ENCODE results near the gene POLG. TPM values are rescaled to one million over a fixed set of nuclear protein-coding genes. Genes with fewer than 3 reads are reported as not detected.
A peak's percentile ranks its signal among the peaks of the same experiment; 100 is the strongest.

POLG gene
- total RNA-seq, 1 experiment from 2014 or later, result 60.3 TPM

DNA sequence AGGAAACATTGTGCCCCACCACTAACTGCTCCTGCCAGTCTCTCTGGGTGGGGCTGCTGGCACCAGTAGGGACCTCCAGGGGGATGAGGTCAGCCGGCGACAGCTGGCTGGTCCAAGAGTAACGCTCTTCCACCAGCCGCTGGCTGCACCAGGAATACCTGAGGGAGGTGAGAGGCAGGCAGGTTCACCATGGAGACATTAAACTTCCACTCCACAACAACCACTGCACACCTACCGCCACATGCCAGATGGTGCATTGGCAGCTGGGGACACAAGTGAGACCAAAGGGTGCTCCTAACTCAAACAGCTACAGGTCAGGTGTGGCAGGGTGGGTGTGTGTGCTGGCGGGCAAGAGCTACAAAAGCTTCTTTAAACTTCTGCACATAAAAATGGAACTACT lies 4.5 kb downstream of the POLG start:
- Histone ChIP-seq H3K23me2 (ENCODE audit: insufficient read length, low read depth, low read length, poor library complexity, severe bottlenecking) (peaks cover 5% of the 10 kb centered on the region), H2BK20ac (ENCODE audit: low read depth, low read length, poor library complexity, severe bottlenecking) (no peak overlapping the region), H4K5ac (ENCODE audit: insufficient read length, low read depth, low read length) (no peak overlapping the region), H3K9me3 (ENCODE audit: control insufficient read depth, low read depth, low read length) (no peaks in the 10 kb centered on the region), H2AFZ (ENCODE audit: low read length) (no peak overlapping the region), H2BK5ac (ENCODE audit: insufficient read length, low read length) (no peak overlapping the region), H3K27ac (ENCODE audit: insufficient read length, low read depth, low read length) (no peak overlapping the region), H4K8ac (replicated peaks; ENCODE audit: insufficient read length, low read depth, low read length) (no peak overlapping the region), H3K79me2 (ENCODE audit: insufficient read depth, low read length) (no peaks in the 10 kb centered on the region), H3K27me3 (ENCODE audit: insufficient read depth, low read length) (no peaks in the 10 kb centered on the region), H4K20me1 (ENCODE audit: control insufficient read depth, insufficient read depth, insufficient read length) (no peaks in the 10 kb centered on the region), H3K18ac (ENCODE audit: insufficient read length, low read depth, low read length) (no peak overlapping the region), H3K79me1 (ENCODE audit: insufficient read depth, low read depth, low read length, poor library complexity, severe bottlenecking) (no peaks in the 10 kb centered on the region), H3K4ac (ENCODE audit: low read depth, low read length) (no peak overlapping the region), H2BK120ac (ENCODE audit: low read depth, low read length, poor library complexity, severe bottlenecking) (no peak overlapping the region), H3K4me2 (ENCODE audit: insufficient read depth, insufficient read length, low read length) (no peak overlapping the region), H4K91ac (ENCODE audit: insufficient read length, low read depth, low read length) (no peak overlapping the region), H3T11ph (ENCODE audit: low read length) (no peak overlapping the region), H2BK15ac (ENCODE audit: low read depth, low read length) (no peak overlapping the region), H3K23ac (ENCODE audit: insufficient read length, low read depth, low read length) (no peak overlapping the region), H3K4me1 (ENCODE audit: insufficient read depth, low read length) (no peaks in the 10 kb centered on the region), H3K9ac (ENCODE audit: extremely low read depth, insufficient read length, low read length) (no peak overlapping the region), H2BK12ac (ENCODE audit: insufficient read length, low read depth, low read length) (no peak overlapping the region), H3K56ac (ENCODE audit: insufficient read length, low read depth, low read length) (no peak overlapping the region), H2AK5ac (ENCODE audit: insufficient read length, low read length) (no peak overlapping the region), H3K14ac (ENCODE audit: insufficient read depth, low read length) (no peak overlapping the region)
- peaks cover 2 to 4% of the 10 kb centered on the region in 2 experiments; a peak in 2 of 5 replicates for H3K9me3 Mint-ChIP-seq
- TF ChIP-seq, protein P1, sequence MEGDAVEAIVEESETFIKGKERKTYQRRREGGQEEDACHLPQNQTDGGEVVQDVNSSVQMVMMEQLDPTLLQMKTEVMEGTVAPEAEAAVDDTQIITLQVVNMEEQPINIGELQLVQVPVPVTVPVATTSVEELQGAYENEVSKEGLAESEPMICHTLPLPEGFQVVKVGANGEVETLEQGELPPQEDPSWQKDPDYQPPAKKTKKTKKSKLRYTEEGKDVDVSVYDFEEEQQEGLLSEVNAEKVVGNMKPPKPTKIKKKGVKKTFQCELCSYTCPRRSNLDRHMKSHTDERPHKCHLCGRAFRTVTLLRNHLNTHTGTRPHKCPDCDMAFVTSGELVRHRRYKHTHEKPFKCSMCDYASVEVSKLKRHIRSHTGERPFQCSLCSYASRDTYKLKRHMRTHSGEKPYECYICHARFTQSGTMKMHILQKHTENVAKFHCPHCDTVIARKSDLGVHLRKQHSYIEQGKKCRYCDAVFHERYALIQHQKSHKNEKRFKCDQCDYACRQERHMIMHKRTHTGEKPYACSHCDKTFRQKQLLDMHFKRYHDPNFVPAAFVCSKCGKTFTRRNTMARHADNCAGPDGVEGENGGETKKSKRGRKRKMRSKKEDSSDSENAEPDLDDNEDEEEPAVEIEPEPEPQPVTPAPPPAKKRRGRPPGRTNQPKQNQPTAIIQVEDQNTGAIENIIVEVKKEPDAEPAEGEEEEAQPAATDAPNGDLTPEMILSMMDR (conservative IDR thresholded peaks at IDR 0.05), result no peak
- WGBS (ENCODE audit: extremely low coverage, insufficient read length, low lambda C conversion rate), result no CpG with 5 or more reads among the region's 6 CpGs
- H3K36me3 Mint-ChIP-seq (ENCODE audit: insufficient read depth in 1 of 3, low read depth in 3 of 3), result peaks cover 60 to 78% (median 74%) of the 10 kb centered on the region in 3 experiments
- no peak overlapping the region for H3K4me3 Mint-ChIP-seq
- peaks cover 15 to 20% of the 10 kb centered on the region in 2 experiments for H3K4me1 Mint-ChIP-seq
- peaks cover 4% of the 10 kb centered on the region for H3K27me3 Mint-ChIP-seq (ENCODE audit: low read depth)
- H3K27ac Mint-ChIP-seq, result peak overlapping the region in 1 of 3 experiments; percentile 38; a peak in 1 of 7 replicates
- DNase-seq, result no peak
